Activated T-helper 1 cell treated with anti-CD3 and anti-CD28 coated beads, Interleukin-2, amount 50 U/mL, for 16 hours (primary cell): ENCODE measurements around the gene CCL13.

ENCODE experiments used
- DNase-seq, 2 donors: peaks; one replicate each; pipeline ENCODE4 v3.0.0-alpha.2; 2020; ENCODE audit warnings: low read depth in 1 of 2, low spot score in 1 of 2

Gene CCL13

GRCh38 chr17:34361478-34362061, 5.3 kb downstream of the CCL13 start:
- peak in 1 of 2 donors; percentile 11 for DNase-seq

- DNase-seq = no peak
These were observed 6.9 kb downstream of the CCL13 start, which contains the start of gene CCL1 for GRCh38 chr17:34363183-34363661. TSS of gene CCL1 (minus strand) at chr17:34363233. CDS start at chr17:34363161, 72 bp downstream.

DNA sequence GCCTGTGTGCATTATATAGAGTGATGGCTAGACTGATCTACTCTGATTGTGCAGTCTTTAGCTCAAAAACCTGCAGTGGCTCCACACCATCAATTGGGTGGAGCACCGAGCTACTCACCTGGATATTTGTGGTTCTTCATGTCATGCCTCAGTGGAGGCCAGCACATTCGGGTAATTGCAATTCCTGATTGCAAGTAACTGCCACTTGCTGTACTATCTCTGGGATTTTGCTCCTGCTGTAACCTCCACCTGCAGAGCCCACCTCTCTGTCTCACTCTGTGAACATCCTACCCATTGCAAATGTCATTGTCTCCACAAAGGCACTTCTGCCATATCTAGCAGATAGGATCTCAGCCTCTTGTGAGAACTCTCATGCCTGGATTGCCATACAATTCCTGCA, 8.5 kb downstream of the CCL13 start:
- no peak for DNase-seq

DNA sequence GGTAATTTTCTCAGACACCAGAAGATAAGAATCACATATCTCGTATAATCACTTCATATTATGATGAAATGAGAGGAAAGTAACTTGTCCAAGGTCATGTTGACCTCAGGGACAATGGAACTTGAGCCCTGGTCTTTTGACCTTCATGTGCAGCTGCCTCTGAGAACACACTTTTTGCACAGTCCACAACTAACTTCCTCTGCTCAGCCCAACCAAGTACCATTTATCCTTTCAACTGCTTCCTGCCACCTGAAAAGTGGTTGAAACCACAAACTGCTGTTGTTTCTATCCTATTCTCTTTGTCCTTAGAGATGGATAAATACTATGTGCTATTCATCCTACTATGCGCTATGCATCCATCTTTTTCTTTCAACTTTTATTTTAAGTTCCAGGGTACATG, 9.1 kb downstream of the CCL13 start:
- DNase-seq = no peak

GRCh38 chr17:34366010-34366409, 9.7 kb downstream of the CCL13 start:
- DNase-seq = no peak

DNA sequence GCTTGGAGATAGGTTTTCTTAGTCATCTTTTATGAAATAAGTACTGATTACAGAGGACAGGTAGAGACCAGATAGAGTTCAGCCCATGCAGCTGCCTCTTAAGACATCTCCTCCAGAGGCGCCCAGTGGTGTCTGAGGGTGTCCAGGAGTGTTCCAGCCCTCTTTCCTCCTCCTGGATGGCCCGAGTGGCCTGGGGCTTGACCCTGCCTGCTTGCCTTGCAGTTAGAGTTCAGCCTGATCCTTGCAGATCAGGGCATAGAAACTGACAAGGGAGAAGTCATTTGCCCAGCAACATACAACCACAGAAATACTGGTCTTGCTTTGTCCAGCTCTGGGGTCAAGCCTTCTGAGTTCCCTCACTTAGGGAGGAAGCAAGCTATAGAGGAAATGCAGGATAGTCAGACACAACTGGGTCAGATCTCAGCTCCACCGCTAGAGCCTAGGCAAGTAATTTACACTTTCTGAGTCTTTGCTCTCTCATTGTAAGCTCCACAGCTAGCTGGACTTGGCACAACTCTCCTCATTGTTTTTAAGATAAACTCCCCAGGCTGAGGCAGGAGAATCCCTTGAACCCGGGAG, 10.3 kb downstream of the CCL13 start:
- no peak for DNase-seq

GRCh38 chr17:34367486-34368195, 11.4 kb downstream of the CCL13 start:
- DNase-seq = no peak

GRCh38 chr17:34368196-34368945, 12.1 kb downstream of the CCL13 start:
- no peak for DNase-seq

GRCh38 chr17:34368946-34369500, 12.7 kb downstream of the CCL13 start:
- DNase-seq = no peak

DNA sequence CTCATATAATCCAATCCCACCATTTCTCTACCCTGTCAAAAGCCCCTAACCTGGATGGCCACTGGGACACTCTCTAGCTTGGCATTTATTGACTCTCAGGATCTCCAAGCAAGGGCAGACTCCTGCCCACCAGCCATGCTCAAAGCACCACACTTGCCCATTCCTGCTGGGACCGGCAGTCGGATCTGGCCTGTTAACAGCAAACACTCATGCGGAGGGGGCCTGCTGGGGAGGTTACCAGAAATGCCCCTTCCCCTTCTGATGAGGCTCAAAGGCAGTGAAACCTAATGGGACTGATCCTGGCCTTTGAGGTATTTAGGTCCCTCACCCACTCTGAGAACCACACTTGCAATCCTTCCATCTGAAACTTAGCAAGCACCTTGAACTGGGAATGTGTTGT, 13.3 kb downstream of the CCL13 start:
- no peak for DNase-seq

DNA sequence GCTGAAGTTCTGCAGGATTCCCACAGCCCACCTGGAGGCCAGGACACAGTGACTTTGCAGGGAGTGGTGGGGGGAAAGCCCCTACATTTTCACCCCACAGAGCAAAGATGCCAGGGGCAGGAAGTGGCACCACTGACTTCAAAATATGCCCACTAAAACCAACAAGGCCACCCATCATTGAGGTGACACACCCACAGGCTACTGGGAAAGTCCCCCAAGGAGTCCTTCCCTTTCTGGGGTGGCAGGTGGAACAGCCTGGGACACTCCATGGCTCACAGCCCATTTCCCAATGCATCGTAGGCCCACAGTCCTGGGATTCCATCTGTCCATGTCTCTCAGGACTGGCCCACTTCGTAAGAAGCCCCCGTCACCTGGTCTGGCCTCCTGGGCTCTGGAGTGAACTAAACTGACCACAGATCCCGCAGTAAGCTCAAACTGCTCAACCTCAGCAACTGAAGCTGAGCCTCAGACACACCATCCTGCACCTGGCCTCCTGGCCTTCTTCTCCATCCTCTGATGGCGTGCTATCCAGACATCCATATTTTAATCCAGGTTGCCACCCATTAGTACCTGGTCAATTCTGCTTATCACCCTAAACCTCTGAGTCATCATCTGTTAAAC, 14.2 kb downstream of the CCL13 start:
- no peak for DNase-seq

- DNase-seq = no peak
These were observed 14.7 kb downstream of the CCL13 start for GRCh38 chr17:34370997-34371395.

- no peak for DNase-seq
These were observed 15.3 kb downstream of the CCL13 start for GRCh38 chr17:34371405-34372100.

DNA sequence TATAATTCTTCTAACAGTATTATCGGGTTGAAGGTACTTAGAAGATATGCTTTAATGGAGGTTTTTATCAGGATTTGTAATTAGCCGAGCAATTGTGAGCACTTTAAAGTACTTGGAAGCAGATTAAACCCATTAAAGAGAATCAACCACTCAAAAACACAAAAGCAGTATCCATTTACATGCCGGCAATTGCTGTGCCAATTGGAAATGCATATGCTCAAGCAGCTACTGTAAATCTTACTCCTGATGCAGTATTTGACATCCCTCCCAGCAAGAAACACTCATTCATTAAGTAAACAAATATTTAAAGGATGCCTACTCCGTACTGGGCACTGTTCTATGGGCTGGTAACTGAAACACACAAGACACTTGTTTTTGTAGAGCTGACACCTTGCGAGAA, 18.2 kb downstream of the CCL13 start:
- DNase-seq = no peak

DNA sequence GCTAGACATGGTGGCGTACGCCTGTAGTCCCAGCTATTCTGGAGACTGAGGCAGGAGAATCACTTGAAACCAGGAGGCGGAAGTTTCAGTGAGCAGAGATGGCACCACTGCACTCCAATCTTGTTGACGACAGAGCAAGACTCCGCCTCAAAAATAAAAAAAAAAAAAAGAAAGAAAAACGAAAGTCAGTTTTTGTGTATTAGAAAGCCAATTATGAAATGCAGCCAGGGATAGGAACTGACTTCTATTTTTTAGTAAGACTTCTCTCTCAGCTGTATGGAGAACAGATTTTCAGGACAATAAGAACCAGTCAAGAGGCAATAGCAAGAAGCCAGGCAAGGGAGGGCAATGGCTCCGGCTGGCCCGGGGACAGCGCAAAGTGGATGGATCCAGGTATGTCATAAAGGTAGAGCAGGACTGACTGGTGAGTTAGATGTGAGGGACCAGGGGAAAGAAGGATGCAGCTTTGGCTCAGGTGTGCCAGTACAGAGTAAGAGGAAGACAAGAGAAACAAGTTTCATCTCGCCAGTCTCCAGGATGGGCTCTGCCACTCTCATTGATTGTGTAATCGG, 19.2 kb downstream of the CCL13 start:
- no peak for DNase-seq

DNA sequence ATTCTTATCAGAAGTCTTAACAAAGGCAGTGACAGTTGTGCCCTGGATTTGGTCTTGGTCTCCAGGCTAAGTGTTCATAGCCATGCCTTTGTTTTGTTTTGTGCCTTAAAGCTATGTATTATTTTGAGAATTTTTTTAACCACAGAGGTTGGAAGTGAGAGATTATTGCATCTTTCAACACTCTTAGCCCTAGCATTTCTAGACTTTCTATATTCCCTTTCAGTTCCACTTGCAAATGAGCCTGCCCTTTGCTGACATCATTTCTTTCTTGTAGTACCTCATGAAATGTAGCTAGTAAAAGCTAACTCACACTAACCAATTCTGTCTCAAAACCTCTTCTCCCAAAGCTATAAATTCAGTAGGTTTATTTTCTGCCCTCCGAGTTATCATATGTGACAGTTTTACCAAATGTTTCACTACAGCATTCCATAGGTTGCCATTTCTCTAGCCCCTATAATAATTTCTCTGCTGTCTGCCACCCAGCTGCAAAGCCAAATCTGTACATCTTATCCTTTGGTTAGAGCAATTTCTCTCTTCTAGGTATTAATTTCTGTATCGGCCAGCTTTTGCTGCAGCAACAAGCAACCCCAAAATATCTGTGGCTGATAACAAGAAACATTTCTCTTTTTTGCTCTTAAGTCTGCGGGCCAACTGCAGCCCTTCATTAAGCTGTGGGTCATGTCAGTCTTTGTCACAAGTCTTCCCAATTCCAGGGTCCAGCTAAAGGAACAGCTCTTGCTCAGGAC, 21.0 kb downstream of the CCL13 start:
- no peak for DNase-seq

- DNase-seq = no peak
These were observed 22.4 kb downstream of the CCL13 start for GRCh38 chr17:34378664-34379101.

DNA sequence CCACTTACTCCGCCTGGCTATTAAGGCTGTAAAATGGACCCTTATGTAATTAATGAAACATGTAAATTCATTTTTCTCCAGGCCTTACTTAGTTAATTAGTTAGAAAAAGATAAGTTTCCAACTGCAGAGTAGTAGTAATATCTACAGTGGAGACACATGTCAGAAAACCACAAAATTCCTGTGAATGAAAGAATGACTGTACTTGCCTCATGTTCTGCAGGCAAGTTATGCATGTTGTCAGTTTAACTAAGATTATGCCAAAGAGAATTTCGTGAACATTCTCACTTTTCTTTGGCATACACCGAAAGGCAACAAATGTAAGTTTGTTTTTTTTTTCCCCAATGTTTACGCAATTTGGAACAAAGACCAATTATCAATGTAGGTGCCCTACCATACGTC, 23.6 kb downstream of the CCL13 start:
- no peak for DNase-seq

GRCh38 chr17:34382621-34383124, 26.4 kb downstream of the CCL13 start:
- no peak for DNase-seq
